ENCODE data around the gene BATF3. TPM values are rescaled to one million over a fixed set of nuclear protein-coding genes. Genes with fewer than 3 reads are reported as not detected.

BATF3 gene
- total RNA-seq (2014; rRNA removed; shearing (Covaris generic)) (2.1 and 2.3 TPM in 2 replicates), total RNA-seq (2022) (3.1 and 4.2 TPM in 2 replicates), Bru-seq, nascent RNA (percentile 38 among the genes with signal in this experiment), BruChase-seq, experiment 1, labeled RNA remaining after a 6-hour chase (percentile 40 among the genes with signal in this experiment), BruChase-seq, experiment 2, labeled RNA remaining after a 2-hour chase (percentile 39 among the genes with signal in this experiment)
- long read RNA-seq, partial matches to known transcripts: 0 of 3 reads
- long read RNA-seq, other reads (novel, unspliced or antisense): 3 of 3 reads

GRCh38 chr1:212699625-212700222 is at the start of gene BATF3:
TSS of gene BATF3 (minus strand) at chr1:212699840. CDS start at chr1:212699762, 78 bp downstream.
- Histone ChIP-seq H3K79me2 (ENCODE audit: insufficient read depth, low read depth, low read length) (no peaks in the 10 kb centered on the region), H2AFZ (ENCODE audit: low read length) (peak within 1 kb of the TSS; percentile 70), H3K9me2 (ENCODE audit: insufficient read depth, low read length) (no peaks in the 10 kb centered on the region), H3K4me3 (ENCODE audit: low read depth, low read length, poor library complexity, severe bottlenecking) (peak within 1 kb of the TSS; percentile 68), H3K4me2 (ENCODE audit: low read length) (peak within 1 kb of the TSS; percentile 61), H3K9me3 (ENCODE audit: low read length) (no peaks in the 10 kb centered on the region), H3K36me3 (ENCODE audit: insufficient read depth, low read length) (no peaks in the 10 kb centered on the region), H3K4me1 (ENCODE audit: insufficient read depth, low read length, poor library complexity, severe bottlenecking) (peaks cover 33% of the 10 kb centered on the region), H4K20me1 (ENCODE audit: insufficient read depth, low read length) (no peaks in the 10 kb centered on the region), H3K27ac (ENCODE audit: low read depth, low read length, poor library complexity, severe bottlenecking) (no peak within 1 kb of the TSS)
- CTCF ChIA-PET (ENCODE audit: unreplicated experiment): no interaction called here
- no TSS peak for BruUV-seq (replicated peaks)
- POLR2A ChIA-PET: no interaction called here
- intact Hi-C loops (cut with micrococcal nuclease; ENCODE audit: unreplicated experiment): loop anchor here (1.0 to 2.0 kb wide), 3 partner anchors 33 to 83 kb away; no protein-coding TSS in a partner anchor
- peak; percentile 27 for DNase-seq (ENCODE audit: low spot score)
- no peak for TF ChIP-seq CTCF (conservative IDR thresholded peaks at IDR 0.05; ENCODE audit: low read length)
- TF ChIP-seq EZH2phosphoT487 (IDR thresholded peaks at IDR 0.05; ENCODE audit: borderline replicate concordance, low read depth, low read length): no peak

- peaks cover 13% of the 10 kb centered on the region for H3K4me1 ChIP-seq (ENCODE audit: insufficient read depth, low read length, poor library complexity, severe bottlenecking)
- TF ChIP-seq EZH2phosphoT487 (IDR thresholded peaks at IDR 0.05; ENCODE audit: borderline replicate concordance, low read depth, low read length): no peak
- TF ChIP-seq CTCF (conservative IDR thresholded peaks at IDR 0.05; ENCODE audit: low read length): no peak
- no peak overlapping the region for H3K27ac ChIP-seq (ENCODE audit: low read depth, low read length, poor library complexity, severe bottlenecking)
- BruUV-seq (replicated peaks): no TSS peak
- H3K79me2 ChIP-seq (ENCODE audit: insufficient read depth, low read depth, low read length): peaks cover 22% of the 10 kb centered on the region; the same call in 1 of the 2 replicates
- H3K4me3 ChIP-seq (ENCODE audit: low read depth, low read length, poor library complexity, severe bottlenecking): no peak overlapping the region
- H3K4me2 ChIP-seq (ENCODE audit: low read length): no peak overlapping the region
- ChIA-PET POLR2A (interaction anchor here (0.8 kb wide), 1 partner anchor 61 kb away, joined by 4 read pairs; no protein-coding TSS in a partner anchor), CTCF (ENCODE audit: unreplicated experiment) (no interaction called here)
- peaks cover 8% of the 10 kb centered on the region; the same call in 1 of the 2 replicates for H3K9me3 ChIP-seq (ENCODE audit: low read length)
- intact Hi-C loops (cut with micrococcal nuclease; ENCODE audit: unreplicated experiment): no loop called here
- DNase-seq (ENCODE audit: low spot score): no peak
- peaks cover 35% of the 10 kb centered on the region for H3K36me3 ChIP-seq (ENCODE audit: insufficient read depth, low read length)
- no peaks in the 10 kb centered on the region for H3K9me2 ChIP-seq (ENCODE audit: insufficient read depth, low read length)
- H2AFZ ChIP-seq (ENCODE audit: low read length): no peak overlapping the region
- H4K20me1 ChIP-seq (ENCODE audit: insufficient read depth, low read length): no peaks in the 10 kb centered on the region; the same call in 1 of the 2 replicates
These were observed 46.9 kb upstream of the BATF3 start for GRCh38 chr1:212746546-212746945.

Measured in OCI-LY7 (cell line).